ENCODE data around the gene REXO5.

REXO5 gene

DNA sequence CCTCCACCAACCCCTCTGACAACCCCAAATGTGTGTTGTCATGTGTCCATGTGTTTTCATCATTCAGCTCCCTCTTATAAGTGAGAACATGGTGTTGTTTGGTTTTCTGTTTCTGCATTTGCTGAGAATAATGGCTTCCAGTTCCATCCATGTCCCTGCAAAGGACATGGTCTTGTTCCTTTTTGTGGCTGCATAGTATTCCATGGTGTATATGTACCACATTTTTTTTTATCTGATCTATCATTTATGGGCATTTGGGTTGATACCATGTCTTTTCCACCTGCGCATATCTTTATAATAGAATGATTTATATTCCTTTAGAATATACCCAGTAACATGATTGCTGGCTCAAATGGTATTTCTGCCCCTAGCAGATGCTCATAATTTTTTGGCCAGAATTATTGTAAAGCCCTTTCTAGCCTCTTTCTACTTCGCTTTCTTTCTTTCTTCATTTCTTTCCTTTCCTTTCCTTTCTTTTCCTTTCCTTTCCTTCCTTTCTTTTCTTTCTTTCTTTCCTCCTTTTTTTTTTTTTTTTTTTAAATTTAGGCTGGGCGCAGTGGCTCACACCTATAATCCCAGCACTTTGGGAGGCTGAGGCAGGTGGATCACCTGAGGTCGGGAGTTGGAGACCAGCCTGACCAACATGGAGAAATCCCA lies 12.7 kb downstream of the REXO5 start:
- no peaks in the 10 kb centered on the region for H3K79me2 ChIP-seq (ENCODE audit: insufficient read depth, low read length)
- TF ChIP-seq, protein P1, sequence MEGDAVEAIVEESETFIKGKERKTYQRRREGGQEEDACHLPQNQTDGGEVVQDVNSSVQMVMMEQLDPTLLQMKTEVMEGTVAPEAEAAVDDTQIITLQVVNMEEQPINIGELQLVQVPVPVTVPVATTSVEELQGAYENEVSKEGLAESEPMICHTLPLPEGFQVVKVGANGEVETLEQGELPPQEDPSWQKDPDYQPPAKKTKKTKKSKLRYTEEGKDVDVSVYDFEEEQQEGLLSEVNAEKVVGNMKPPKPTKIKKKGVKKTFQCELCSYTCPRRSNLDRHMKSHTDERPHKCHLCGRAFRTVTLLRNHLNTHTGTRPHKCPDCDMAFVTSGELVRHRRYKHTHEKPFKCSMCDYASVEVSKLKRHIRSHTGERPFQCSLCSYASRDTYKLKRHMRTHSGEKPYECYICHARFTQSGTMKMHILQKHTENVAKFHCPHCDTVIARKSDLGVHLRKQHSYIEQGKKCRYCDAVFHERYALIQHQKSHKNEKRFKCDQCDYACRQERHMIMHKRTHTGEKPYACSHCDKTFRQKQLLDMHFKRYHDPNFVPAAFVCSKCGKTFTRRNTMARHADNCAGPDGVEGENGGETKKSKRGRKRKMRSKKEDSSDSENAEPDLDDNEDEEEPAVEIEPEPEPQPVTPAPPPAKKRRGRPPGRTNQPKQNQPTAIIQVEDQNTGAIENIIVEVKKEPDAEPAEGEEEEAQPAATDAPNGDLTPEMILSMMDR (IDR thresholded peaks at IDR 0.05; ENCODE audit: low read length) = no peak
- no peak for TF ChIP-seq EZH2 (IDR thresholded peaks at IDR 0.05; ENCODE audit: borderline replicate concordance, low read length)
- H3F3A ChIP-seq (ENCODE audit: insufficient read depth, low read length) = no peaks in the 10 kb centered on the region
- no peak overlapping the region for H3K4me3 ChIP-seq (ENCODE audit: low read depth, low read length, poor library complexity, severe bottlenecking)
- H3K27ac ChIP-seq (ENCODE audit: low read depth, low read length, poor library complexity, severe bottlenecking) = no peak overlapping the region
- H2AFZ ChIP-seq (ENCODE audit: low read length) = no peak overlapping the region
- peaks cover 48% of the 10 kb centered on the region for H3K36me3 ChIP-seq (ENCODE audit: insufficient read depth, low read length)
- H3K27me3 ChIP-seq (ENCODE audit: insufficient read depth, low read length) = no peaks in the 10 kb centered on the region
- H3K9ac ChIP-seq (ENCODE audit: low read length) = no peak overlapping the region
- no peaks in the 10 kb centered on the region for H4K20me1 ChIP-seq (ENCODE audit: insufficient read depth, low read length)
- no peaks in the 10 kb centered on the region for H3K9me3 ChIP-seq (ENCODE audit: low read length)
- H3K4me2 ChIP-seq (ENCODE audit: low read length) = no peak overlapping the region
- no peaks in the 10 kb centered on the region for H3K9me2 ChIP-seq (ENCODE audit: low read depth, low read length)
- no peaks in the 10 kb centered on the region for H3K4me1 ChIP-seq (ENCODE audit: insufficient read depth, low read length, severe bottlenecking)

- Histone ChIP-seq H3K9me3 (ENCODE audit: low read length) (no peaks in the 10 kb centered on the region), H3K9ac (ENCODE audit: low read length) (no peak overlapping the region), H2AFZ (ENCODE audit: low read length) (no peak overlapping the region), H3K36me3 (ENCODE audit: insufficient read depth, low read length) (peaks cover 49% of the 10 kb centered on the region), H3K27me3 (ENCODE audit: insufficient read depth, low read length) (no peaks in the 10 kb centered on the region), H3K27ac (ENCODE audit: low read depth, low read length, poor library complexity, severe bottlenecking) (no peak overlapping the region), H3K4me2 (ENCODE audit: low read length) (no peak overlapping the region), H3F3A (ENCODE audit: insufficient read depth, low read length) (no peaks in the 10 kb centered on the region), H3K4me1 (ENCODE audit: insufficient read depth, low read length, severe bottlenecking) (no peaks in the 10 kb centered on the region), H4K20me1 (ENCODE audit: insufficient read depth, low read length) (no peaks in the 10 kb centered on the region), H3K4me3 (ENCODE audit: low read depth, low read length, poor library complexity, severe bottlenecking) (no peak overlapping the region), H3K79me2 (ENCODE audit: insufficient read depth, low read length) (no peaks in the 10 kb centered on the region), H3K9me2 (ENCODE audit: low read depth, low read length) (no peaks in the 10 kb centered on the region)
- TF ChIP-seq, protein P1 (IDR thresholded peaks at IDR 0.05; ENCODE audit: low read length) = no peak
- no peak for TF ChIP-seq EZH2 (IDR thresholded peaks at IDR 0.05; ENCODE audit: borderline replicate concordance, low read length)
These were observed 15.4 kb downstream of the REXO5 start for GRCh38 chr16:20821682-20822081.

- no peak overlapping the region for H3K27ac ChIP-seq (ENCODE audit: low read depth, low read length, poor library complexity, severe bottlenecking)
- no peak overlapping the region for H2AFZ ChIP-seq (ENCODE audit: low read length)
- no peaks in the 10 kb centered on the region for H3K4me1 ChIP-seq (ENCODE audit: insufficient read depth, low read length, severe bottlenecking)
- H3K79me2 ChIP-seq (ENCODE audit: insufficient read depth, low read length) = no peaks in the 10 kb centered on the region
- no peak overlapping the region for H3K4me2 ChIP-seq (ENCODE audit: low read length)
- no peaks in the 10 kb centered on the region for H3K9me3 ChIP-seq (ENCODE audit: low read length)
- H3K4me3 ChIP-seq (ENCODE audit: low read depth, low read length, poor library complexity, severe bottlenecking) = no peak overlapping the region
- no peaks in the 10 kb centered on the region for H3F3A ChIP-seq (ENCODE audit: insufficient read depth, low read length)
- H3K9me2 ChIP-seq (ENCODE audit: low read depth, low read length) = no peaks in the 10 kb centered on the region
- no peak overlapping the region for H3K9ac ChIP-seq (ENCODE audit: low read length)
- no peaks in the 10 kb centered on the region for H3K27me3 ChIP-seq (ENCODE audit: insufficient read depth, low read length)
- peaks cover 55% of the 10 kb centered on the region for H3K36me3 ChIP-seq (ENCODE audit: insufficient read depth, low read length)
- TF ChIP-seq EZH2 (IDR thresholded peaks at IDR 0.05; ENCODE audit: borderline replicate concordance, low read length) = no peak
- TF ChIP-seq, protein P1 (IDR thresholded peaks at IDR 0.05; ENCODE audit: low read length) = no peak
- H4K20me1 ChIP-seq (ENCODE audit: insufficient read depth, low read length) = no peaks in the 10 kb centered on the region
These were observed 16.4 kb downstream of the REXO5 start for GRCh38 chr16:20822521-20823325.
